GM12872 (cell line): ENCODE measurements around the gene RAD18.

ENCODE experiments used
- TF ChIP-seq, protein P1 (sequence below): IDR thresholded peaks from 3 replicates; pipeline ENCODE4 v1.5.1; 2011; ENCODE audit warnings: low read depth, mild to moderate bottlenecking, low read length, moderate library complexity; ENCODE audit not compliant: insufficient read depth

The RAD18 gene

DNA sequence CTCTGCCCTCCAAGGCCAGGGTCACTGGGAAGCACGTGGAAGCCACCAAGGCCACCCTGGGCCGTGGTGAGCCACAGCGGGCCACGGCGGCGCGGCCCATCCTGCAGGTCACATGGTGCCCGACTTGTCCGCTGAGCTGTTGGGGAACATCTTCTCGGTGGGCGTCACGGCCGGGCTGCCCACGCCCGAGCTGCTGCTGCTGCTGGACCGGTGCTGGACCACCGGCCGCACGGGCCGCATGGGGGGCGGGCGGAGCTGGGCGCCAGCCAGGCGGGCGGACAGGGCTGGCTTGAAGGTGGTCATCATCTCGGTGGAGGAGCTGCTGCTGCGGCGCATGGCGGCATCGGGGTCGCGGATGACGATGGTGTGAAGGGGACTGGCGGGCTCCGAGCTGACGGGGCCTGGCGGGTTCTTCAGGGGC is 22.1 kb upstream of the RAD18 start:
- TF ChIP-seq, protein P1, sequence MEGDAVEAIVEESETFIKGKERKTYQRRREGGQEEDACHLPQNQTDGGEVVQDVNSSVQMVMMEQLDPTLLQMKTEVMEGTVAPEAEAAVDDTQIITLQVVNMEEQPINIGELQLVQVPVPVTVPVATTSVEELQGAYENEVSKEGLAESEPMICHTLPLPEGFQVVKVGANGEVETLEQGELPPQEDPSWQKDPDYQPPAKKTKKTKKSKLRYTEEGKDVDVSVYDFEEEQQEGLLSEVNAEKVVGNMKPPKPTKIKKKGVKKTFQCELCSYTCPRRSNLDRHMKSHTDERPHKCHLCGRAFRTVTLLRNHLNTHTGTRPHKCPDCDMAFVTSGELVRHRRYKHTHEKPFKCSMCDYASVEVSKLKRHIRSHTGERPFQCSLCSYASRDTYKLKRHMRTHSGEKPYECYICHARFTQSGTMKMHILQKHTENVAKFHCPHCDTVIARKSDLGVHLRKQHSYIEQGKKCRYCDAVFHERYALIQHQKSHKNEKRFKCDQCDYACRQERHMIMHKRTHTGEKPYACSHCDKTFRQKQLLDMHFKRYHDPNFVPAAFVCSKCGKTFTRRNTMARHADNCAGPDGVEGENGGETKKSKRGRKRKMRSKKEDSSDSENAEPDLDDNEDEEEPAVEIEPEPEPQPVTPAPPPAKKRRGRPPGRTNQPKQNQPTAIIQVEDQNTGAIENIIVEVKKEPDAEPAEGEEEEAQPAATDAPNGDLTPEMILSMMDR = no peak

DNA sequence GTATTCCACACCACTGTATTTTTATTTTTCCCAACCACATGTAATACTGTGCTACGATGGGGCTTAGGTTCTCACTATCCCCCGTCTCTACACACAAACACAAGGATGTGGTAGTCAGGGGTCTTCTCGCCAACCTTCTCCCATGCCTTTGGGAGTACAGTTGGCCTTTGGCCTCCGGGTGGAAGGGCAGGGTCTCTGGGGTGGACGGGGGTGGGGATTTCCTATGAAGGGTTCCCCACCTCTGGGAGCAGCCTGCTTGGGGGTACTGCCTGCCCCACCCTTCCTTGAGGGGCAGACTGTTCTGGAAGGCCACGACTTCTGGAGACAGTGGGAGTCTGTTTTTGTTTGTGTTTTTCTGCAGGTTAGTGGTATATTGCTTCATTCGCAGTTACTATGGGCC is 21.3 kb upstream of the RAD18 start:
- TF ChIP-seq, protein P1 = no peak

DNA sequence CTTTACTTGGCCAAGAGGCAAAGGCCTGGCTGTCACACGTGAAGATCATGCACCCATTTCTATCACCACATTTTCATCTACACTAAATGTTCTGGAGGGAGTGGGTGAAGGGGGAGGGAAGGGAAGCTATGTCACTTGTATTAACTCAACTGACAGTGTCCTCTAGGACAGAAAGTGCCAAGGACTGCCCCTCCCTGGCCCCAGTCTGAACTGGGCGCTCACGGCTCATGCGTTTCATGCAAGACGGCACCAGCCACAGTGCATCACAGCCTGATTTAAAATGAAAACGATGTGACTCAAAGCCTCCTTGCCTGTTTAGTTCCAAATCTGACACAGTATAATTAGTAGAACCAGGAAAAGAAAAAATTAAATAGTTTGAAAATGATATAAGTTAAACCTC is 20.8 kb upstream of the RAD18 start:
- TF ChIP-seq, protein P1 = no peak

DNA sequence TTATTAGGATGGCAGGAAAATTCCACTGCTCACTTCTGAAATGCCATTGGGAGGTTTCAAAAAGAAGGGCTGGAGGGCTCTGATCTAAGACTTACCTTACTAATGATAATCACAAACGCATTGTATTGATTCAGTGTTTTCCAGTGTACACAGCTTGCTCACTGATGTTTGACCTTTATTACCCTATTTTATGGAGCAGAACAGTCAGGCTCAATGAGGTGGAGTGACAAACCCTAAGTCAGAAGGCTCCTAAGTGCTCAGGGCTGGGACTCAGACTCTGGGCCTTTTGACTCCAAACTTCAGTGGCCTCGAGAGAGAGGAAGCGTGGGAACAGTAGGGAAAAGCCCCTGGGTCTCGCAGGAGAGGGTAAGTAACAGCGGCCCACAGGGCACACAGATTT is 20.3 kb upstream of the RAD18 start:
- TF ChIP-seq, protein P1 = no peak

DNA sequence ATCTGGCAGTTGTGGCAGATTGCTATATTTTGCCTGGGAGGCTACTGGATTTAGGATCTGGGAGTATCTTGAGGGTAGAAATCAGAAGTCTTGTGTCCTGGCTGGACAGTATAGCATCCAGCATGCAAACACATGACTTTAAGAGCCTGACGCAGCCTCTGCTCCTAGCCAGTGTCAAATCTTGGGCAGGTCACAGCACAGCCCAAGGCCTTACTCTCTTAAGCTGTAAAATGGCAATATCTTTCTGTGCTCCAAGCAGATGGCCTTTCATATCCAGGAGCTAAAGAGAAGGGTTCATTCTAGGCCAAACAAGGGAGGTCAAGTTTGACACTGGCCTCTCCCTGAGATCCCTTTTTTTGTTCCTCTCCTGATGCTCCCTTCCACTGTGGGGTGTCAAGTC is 19.8 kb upstream of the RAD18 start:
- TF ChIP-seq, protein P1 = no peak

DNA sequence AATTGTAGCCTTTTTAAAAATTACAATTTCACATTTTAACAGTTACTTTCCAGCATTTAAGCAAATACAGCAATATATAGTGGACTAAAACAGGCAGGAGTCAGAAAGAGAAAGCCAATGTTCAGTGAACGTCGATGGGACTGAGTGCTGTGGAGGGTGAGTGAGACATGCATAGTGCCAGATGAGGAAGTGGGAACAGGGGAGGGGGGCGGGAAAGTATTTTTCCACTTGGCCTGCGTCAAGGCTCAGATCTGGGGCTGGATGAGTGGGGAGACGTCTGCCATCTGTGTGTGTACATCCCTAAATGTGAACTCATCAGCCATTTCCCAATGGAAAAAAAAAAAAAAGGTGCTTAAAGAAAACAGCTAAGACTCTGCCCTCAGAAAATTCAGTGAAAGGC is 19.2 kb upstream of the RAD18 start:
- TF ChIP-seq, protein P1 = no peak

DNA sequence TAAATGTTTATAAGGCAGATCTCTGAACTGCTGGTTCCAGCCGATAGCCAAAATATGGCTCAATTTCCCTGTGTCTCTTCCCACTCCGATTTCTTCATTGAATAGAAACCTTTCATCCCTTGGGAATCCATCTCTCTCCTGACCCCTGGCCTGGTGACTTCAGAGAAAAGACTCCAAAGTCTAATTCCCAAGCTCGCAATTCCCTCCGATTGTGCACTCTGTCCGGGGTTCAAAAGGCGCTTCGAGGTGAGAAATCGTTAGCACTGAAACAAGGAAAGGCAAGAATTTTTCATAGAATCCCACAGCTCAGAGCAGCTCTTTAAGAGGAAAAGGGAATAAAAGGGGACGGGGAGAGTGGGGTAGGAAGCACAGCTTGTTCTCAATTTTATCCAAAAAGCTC is 18.4 kb upstream of the RAD18 start:
- TF ChIP-seq, protein P1 = no peak

DNA sequence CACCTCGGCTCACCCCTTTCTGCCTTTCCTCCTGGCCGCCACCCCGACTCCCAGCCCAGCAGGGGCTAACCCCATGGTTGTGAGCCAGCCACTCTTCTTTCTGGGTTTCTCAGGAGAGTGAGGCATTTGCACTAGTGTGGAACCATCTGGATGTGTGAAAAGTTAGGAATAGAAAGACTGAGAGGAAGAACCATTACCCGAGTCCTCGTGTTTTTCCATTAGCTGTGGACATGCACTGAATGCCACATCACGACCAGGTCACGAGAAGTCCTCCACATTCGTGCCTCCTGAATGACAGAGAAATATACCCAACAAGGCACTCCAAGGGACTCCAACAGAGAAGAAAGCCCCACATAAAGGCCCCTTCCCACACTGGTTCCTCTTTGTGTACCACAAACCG is 18.0 kb upstream of the RAD18 start:
- TF ChIP-seq, protein P1 = no peak
